OCI-LY7 (cell line): ENCODE results near the gene DICER1. TPM values are rescaled to one million over a fixed set of nuclear protein-coding genes. Genes with fewer than 3 reads are reported as not detected.

Source experiments
- BruUV-seq: library from RNA; stranded (reverse); fragments of 400-500 nt; replicated peaks from 2 replicates; lab custom pipeline; 2021; lab: Mats Ljungman, UMichigan
- CTCF ChIA-PET: fragments of 300-600 bp; sonication (Branson Sonifier 250); formaldehyde crosslinking; loops from one replicate; lab custom pipeline; 2022; ENCODE audit warnings: antibody characterized with exemption; ENCODE audit not compliant: unreplicated experiment; lab: Charles Lee
- POLR2A ChIA-PET: fragments of 300-600 bp; sonication (Branson Sonifier 250); formaldehyde crosslinking; loops from one replicate; lab custom pipeline; 2022; ENCODE audit warnings: antibody characterized with exemption; lab: Charles Lee
- DNase-seq: peaks from one replicate; pipeline ENCODE4 v3.0.0-alpha.2; 2015; ENCODE audit warnings: low spot score
- H2AFZ ChIP-seq: fragments of 200-600 bp; sonication (generic), shearing (Covaris generic); 2 replicates; pipeline ENCODE4 v1.6.1; 2014; ENCODE audit warnings: mild to moderate bottlenecking, antibody characterized with exemption, low read length, moderate library complexity
- H3K27ac ChIP-seq: fragments of 200-600 bp; sonication (generic); 2 replicates; pipeline ENCODE4 v1.5.1; 2014; ENCODE audit warnings: mixed run types, low read depth, mild to moderate bottlenecking, moderate library complexity, low read length, inconsistent platforms; ENCODE audit not compliant: poor library complexity, severe bottlenecking
- H3K36me3 ChIP-seq: fragments of 200-600 bp; sonication (generic); 2 replicates; pipeline ENCODE4 v1.6.1; 2014; ENCODE audit warnings: mild to moderate bottlenecking, antibody characterized with exemption, low read length, moderate library complexity, mixed read lengths; ENCODE audit not compliant: insufficient read depth
- H3K4me1 ChIP-seq: fragments of 200-600 bp; sonication (generic); 2 replicates; pipeline ENCODE4 v1.5.1; 2014; ENCODE audit warnings: mild to moderate bottlenecking, low read length; ENCODE audit not compliant: insufficient read depth, poor library complexity, severe bottlenecking
- H3K4me2 ChIP-seq: fragments of 200-600 bp; sonication (generic); 2 replicates; pipeline ENCODE4 v1.6.1; 2014; ENCODE audit warnings: mild to moderate bottlenecking, low read length
- H3K4me3 ChIP-seq: fragments of 200-600 bp; sonication (generic); 2 replicates; pipeline ENCODE4 v1.5.1; 2014; ENCODE audit warnings: mild to moderate bottlenecking, low read depth, low read length; ENCODE audit not compliant: poor library complexity, severe bottlenecking
- H3K79me2 ChIP-seq: fragments of 200-600 bp; sonication (generic); 2 replicates; pipeline ENCODE4 v1.6.1; 2016; ENCODE audit warnings: low read depth, mild to moderate bottlenecking, low read length, moderate library complexity, mixed read lengths; ENCODE audit not compliant: insufficient read depth
- H3K9me2 ChIP-seq: fragments of 200-600 bp; sonication (generic); 2 replicates; pipeline ENCODE4 v1.6.1; 2016; ENCODE audit warnings: mild to moderate bottlenecking, low read length, mixed read lengths; ENCODE audit not compliant: insufficient read depth
- H3K9me3 ChIP-seq: fragments of 200-600 bp; sonication (generic); 2 replicates; pipeline ENCODE4 v1.6.1; 2014; ENCODE audit warnings: mild to moderate bottlenecking, mixed run types, low read length, mixed read lengths
- H4K20me1 ChIP-seq: fragments of 200-600 bp; sonication (generic); 2 replicates; pipeline ENCODE4 v1.6.1; 2014; ENCODE audit warnings: mild to moderate bottlenecking, antibody characterized with exemption, low read length, moderate library complexity, mixed read lengths; ENCODE audit not compliant: insufficient read depth
- EZH2phosphoT487 ChIP-seq: fragments of 200-600 bp; sonication (generic); IDR thresholded peaks from 2 replicates; pipeline ENCODE4 v1.6.1; 2018; ENCODE audit warnings: low read depth, borderline replicate concordance, mild to moderate bottlenecking, mixed run types, antibody characterized with exemption, low read length, moderate library complexity, mixed read lengths
- intact Hi-C: fragments of 100-400 bp; cut with micrococcal nuclease; formaldehyde crosslinking; loops from one replicate; pipeline ENCODE4 v1.10.0; 2022; ENCODE audit not compliant: unreplicated experiment
- total RNA-seq, 2 experiments: library from RNA; depleted of rRNA in 1 of 2; stranded (reverse); fragments of >200 nt in 1 of 2; shearing (Covaris generic) in 1 of 2; gene quantifications; 2 replicates each; pipeline ENCODE4 v1.2.3, GENCODE V29; 2014 to 2022
- TF ChIP-seq, protein P1 (sequence below): fragments of 200-600 bp; sonication (generic); conservative IDR thresholded peaks from 2 replicates; pipeline ENCODE4 v1.5.1; 2014; ENCODE audit warnings: mild to moderate bottlenecking, antibody characterized with exemption, low read length, moderate library complexity, mixed read lengths

DICER1 gene
- total RNA-seq, 2 experiments from 2014 or later, result 60.3 to 62.2 TPM

DNA sequence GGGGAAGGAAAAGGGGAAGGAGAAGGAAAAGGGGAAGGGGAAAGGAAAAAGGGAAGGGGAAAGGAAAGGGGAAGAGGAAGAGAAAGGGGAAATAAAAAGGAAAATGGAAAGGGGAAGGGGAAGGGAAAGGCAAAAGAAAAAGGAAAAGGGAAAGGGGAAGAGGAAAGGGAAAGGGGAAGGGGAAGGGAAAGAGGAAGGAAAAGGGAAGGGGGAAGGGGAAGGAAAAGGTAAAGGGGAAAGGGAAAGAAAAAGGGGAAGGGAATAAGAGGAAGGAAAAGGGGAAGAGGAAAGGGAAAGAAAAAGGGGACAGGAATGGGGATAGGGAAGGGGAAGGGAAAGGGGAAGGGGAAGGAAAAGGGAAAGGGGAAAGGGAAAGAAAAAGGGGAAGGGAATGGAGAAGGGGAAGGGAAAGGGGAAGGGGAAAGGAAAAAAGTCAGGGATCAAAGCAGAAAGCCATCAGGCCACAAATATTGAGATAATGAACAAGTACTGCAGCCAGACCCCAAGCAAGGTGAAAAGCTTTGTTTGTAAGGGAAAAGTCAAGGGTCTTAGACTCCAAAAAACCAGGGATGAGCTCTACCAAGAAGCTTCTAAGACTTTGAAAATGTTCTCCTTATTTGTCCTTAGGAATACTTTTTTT, 20.0 kb downstream of the DICER1 start:
- Histone ChIP-seq H3K79me2 (peaks cover 76% of the 10 kb centered on the region), H3K4me2 (no peak overlapping the region), H3K36me3 (peaks cover 46% of the 10 kb centered on the region), H3K4me3 (no peak overlapping the region), H3K4me1 (peaks cover 35% of the 10 kb centered on the region), H3K9me2 (no peaks in the 10 kb centered on the region), H3K9me3 (no peaks in the 10 kb centered on the region), H2AFZ (no peak overlapping the region), H3K27ac (no peak overlapping the region), H4K20me1 (peaks cover 3% of the 10 kb centered on the region; the same call in 1 of the 2 replicates)
- intact Hi-C loops, result no loop called here
- no peak for DNase-seq
- ChIA-PET CTCF (no interaction called here), POLR2A (interaction anchor here (0.9 kb wide), 1 partner anchor 13 kb away, joined by 3 read pairs; no protein-coding TSS in a partner anchor)
- TF ChIP-seq, protein P1, sequence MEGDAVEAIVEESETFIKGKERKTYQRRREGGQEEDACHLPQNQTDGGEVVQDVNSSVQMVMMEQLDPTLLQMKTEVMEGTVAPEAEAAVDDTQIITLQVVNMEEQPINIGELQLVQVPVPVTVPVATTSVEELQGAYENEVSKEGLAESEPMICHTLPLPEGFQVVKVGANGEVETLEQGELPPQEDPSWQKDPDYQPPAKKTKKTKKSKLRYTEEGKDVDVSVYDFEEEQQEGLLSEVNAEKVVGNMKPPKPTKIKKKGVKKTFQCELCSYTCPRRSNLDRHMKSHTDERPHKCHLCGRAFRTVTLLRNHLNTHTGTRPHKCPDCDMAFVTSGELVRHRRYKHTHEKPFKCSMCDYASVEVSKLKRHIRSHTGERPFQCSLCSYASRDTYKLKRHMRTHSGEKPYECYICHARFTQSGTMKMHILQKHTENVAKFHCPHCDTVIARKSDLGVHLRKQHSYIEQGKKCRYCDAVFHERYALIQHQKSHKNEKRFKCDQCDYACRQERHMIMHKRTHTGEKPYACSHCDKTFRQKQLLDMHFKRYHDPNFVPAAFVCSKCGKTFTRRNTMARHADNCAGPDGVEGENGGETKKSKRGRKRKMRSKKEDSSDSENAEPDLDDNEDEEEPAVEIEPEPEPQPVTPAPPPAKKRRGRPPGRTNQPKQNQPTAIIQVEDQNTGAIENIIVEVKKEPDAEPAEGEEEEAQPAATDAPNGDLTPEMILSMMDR, result no peak
- no TSS peak for BruUV-seq

DNA sequence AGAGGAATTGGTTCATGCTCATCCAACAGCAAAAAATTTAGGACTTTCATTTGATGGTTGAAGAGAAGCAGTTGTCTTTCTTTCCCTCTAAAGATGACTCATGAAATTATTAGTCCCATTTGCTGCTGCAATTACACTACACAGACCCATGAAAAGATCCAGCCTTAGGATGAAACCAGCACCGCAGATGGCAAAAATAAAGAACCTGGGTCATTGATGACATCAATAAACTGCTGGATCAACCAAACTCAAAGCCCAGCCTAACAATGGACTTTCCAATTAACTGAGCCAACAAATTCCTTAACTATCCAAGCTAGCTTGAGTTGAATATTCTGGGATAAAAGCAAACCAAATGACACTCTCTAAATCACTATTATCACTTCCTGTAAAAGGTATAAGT, 20.7 kb downstream of the DICER1 start:
- H3K9me3 ChIP-seq, result no peaks in the 10 kb centered on the region
- H3K4me3 ChIP-seq, result no peak overlapping the region
- no peak overlapping the region for H3K4me2 ChIP-seq
- CTCF ChIA-PET, result no interaction called here
- no peak for DNase-seq
- POLR2A ChIA-PET, result no interaction called here
- TF ChIP-seq, protein P1, result no peak
- TF ChIP-seq EZH2phosphoT487, result no peak
- H3K9me2 ChIP-seq, result no peaks in the 10 kb centered on the region
- no TSS peak for BruUV-seq
- no peak overlapping the region for H3K27ac ChIP-seq
- no peaks in the 10 kb centered on the region for H4K20me1 ChIP-seq
- peaks cover 28% of the 10 kb centered on the region for H3K4me1 ChIP-seq
- peaks cover 52% of the 10 kb centered on the region for H3K36me3 ChIP-seq
- H2AFZ ChIP-seq, result no peak overlapping the region
- intact Hi-C loops, result no loop called here
- H3K79me2 ChIP-seq, result peaks cover 70% of the 10 kb centered on the region

DNA sequence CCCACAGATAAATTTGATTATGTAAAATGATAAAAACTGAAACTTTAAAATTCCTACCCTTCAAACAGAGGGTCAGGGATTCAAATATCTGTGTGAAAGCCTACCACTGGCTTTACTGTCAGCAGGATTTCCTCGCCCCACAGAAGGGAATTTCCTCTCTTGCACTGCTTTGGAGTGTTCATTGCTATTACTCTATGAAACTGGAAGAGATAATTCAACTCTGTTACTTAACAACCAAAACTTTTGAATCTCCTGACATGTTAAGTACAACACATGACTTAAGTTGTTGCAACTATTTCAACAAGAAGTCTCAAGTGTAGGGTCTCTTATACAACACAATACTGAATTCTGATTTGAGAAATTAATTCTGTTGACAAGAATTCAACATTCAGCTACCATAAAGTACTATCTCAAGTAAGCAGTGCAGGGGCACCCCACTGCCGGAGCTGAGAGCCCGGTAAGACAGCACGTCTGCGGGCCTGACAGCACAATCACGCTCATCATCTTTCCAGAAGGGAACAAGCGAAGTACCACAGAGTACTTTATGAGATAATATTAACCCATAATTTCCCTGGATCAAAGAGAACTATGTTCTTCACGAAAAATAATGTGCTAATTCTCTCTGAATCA, 22.9 kb downstream of the DICER1 start:
- H4K20me1 ChIP-seq, result no peaks in the 10 kb centered on the region
- H3K4me2 ChIP-seq, result no peak overlapping the region
- TF ChIP-seq, protein P1, result no peak
- no peak for TF ChIP-seq EZH2phosphoT487
- ChIA-PET CTCF (no interaction called here), POLR2A (no interaction called here)
- H2AFZ ChIP-seq, result no peak overlapping the region
- H3K79me2 ChIP-seq, result peaks cover 48% of the 10 kb centered on the region
- no peak for DNase-seq
- no peaks in the 10 kb centered on the region for H3K9me3 ChIP-seq
- no peak overlapping the region for H3K4me3 ChIP-seq
- H3K9me2 ChIP-seq, result no peaks in the 10 kb centered on the region
- H3K27ac ChIP-seq, result no peak overlapping the region
- no TSS peak for BruUV-seq
- peaks cover 6% of the 10 kb centered on the region for H3K4me1 ChIP-seq
- peaks cover 65% of the 10 kb centered on the region for H3K36me3 ChIP-seq
- intact Hi-C loops, result no loop called here
